ENCODE data around the gene SNPH. TPM values are rescaled to one million over a fixed set of nuclear protein-coding genes. Genes with fewer than 3 reads are reported as not detected.

The SNPH gene
- total RNA-seq, 4 donors from 2014 or later: 9.6 to 29.5 (median 17.3) TPM

DNA sequence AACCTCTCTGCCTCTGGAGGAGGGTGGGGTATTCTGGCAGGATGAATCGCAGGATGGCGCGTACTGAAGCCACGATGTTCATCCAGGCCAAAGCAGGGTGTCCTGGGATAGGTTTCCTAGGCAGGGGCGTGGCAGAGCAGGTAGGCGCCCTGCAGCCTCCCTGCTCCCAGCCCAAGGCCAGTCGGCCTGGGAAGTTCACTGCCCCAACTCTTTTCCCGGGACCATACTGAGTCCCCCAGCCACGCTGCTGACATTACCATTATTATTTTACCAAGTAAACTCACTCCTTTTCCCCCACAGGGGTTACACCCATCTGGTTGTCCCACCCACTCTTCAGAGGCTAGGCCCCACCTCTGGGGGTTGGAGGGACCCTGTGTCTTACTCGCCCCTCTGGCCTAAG, 41.1 kb downstream of the SNPH start:
- no peak for DNase-seq (ENCODE audit: extremely low spot score)

DNA sequence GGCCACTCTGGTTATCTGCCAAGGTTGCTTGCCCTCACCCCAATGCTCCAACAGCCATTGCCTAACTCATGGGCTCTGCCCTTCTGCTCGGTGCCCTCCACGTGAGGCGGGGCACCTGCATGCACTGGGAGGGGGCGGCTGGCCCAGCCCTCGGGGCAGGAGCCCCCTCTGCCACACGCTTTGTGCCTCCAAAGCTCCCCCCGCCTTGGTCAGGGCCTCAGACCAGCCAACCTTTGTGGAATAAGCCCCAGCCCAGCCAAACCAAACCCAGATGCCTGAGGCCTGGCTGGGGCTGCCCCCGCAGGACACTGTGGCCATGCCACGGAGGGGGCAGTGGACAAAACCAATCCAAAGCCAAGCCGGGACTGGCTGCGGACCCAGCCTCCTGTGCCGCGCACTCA, 41.5 kb downstream of the SNPH start:
- Histone ChIP-seq H3K27ac (replicated peaks in 1 of 4) (no peak overlapping the region), H3K4me3 (no peak overlapping the region), H3K36me3 (peaks cover 0 to 54% (median 27%) of the 10 kb centered on the region in 4 donors), H3K4me1 (no peaks in the 10 kb centered on the region), H3K27me3 (no peaks in the 10 kb centered on the region), H3K9me3 (no peaks in the 10 kb centered on the region)
- DNase-seq (ENCODE audit: extremely low spot score): no peak
- 80% methylated on average over 1 of the region's 13 CpGs for WGBS
- TF ChIP-seq POLR2AphosphoS5 (IDR thresholded peaks at IDR 0.05) (no peak), POLR2A (IDR thresholded peaks at IDR 0.05; ENCODE audit: low read depth) (no peak), EP300 (IDR thresholded peaks at IDR 0.05) (no peak)
- TF ChIP-seq, protein P1, sequence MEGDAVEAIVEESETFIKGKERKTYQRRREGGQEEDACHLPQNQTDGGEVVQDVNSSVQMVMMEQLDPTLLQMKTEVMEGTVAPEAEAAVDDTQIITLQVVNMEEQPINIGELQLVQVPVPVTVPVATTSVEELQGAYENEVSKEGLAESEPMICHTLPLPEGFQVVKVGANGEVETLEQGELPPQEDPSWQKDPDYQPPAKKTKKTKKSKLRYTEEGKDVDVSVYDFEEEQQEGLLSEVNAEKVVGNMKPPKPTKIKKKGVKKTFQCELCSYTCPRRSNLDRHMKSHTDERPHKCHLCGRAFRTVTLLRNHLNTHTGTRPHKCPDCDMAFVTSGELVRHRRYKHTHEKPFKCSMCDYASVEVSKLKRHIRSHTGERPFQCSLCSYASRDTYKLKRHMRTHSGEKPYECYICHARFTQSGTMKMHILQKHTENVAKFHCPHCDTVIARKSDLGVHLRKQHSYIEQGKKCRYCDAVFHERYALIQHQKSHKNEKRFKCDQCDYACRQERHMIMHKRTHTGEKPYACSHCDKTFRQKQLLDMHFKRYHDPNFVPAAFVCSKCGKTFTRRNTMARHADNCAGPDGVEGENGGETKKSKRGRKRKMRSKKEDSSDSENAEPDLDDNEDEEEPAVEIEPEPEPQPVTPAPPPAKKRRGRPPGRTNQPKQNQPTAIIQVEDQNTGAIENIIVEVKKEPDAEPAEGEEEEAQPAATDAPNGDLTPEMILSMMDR (IDR thresholded peaks at IDR 0.05): no peak
- intact Hi-C loops (cut with DNase I): no loop called here

More for the DNA sequence above, 41.1 kb downstream of the SNPH start:
- TF ChIP-seq, protein P1 (IDR thresholded peaks at IDR 0.05): no peak
- TF ChIP-seq POLR2AphosphoS5 (IDR thresholded peaks at IDR 0.05): no peak
- TF ChIP-seq EP300 (IDR thresholded peaks at IDR 0.05): no peak
- no peak for TF ChIP-seq POLR2A (IDR thresholded peaks at IDR 0.05; ENCODE audit: low read depth)
- Histone ChIP-seq H3K4me3 (no peak overlapping the region), H3K9me3 (no peaks in the 10 kb centered on the region), H3K27me3 (no peaks in the 10 kb centered on the region), H3K27ac (replicated peaks in 1 of 4) (no peak overlapping the region), H3K36me3 (peaks cover 0 to 54% (median 27%) of the 10 kb centered on the region in 4 donors), H3K4me1 (no peaks in the 10 kb centered on the region)
- 91% methylated on average over 10 of the region's 10 CpGs for WGBS
- intact Hi-C loops (cut with DNase I): no loop called here

DNA sequence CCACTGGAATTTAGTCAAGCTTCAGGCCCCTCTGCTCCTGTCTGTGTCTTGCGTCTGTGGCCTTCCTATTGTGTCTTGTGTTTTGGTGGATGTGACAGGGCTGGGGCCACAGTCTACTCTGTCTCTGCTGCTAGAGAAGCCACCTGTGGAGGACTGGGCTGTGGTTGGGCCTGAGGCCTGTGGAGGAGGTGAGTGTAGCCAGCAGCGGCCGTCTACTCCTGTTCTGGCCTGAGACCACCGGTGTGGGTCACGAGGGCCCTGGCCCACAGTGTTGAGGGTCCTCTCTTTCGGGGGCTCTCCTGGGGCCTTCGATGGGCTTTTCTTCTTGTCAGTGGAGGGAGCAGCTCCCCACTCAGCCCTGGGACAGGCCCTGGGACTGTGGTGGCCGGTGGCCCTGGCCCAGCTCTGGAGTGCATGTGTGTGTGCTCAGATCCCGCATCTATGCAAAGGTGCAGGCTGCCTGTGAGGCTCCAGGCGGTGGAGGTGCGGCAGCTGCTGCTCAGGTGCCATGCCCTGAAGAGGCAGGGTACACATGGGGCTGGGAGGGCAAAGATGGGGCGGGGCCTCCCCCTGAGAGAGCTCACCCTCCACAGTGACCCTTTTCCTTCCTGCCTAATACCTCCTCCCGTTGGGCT, 42.1 kb downstream of the SNPH start:
- peaks cover 0 to 48% (median 27%) of the 10 kb centered on the region in 4 donors for H3K36me3 ChIP-seq
- intact Hi-C loops (cut with DNase I): no loop called here
- no peaks in the 10 kb centered on the region for H3K9me3 ChIP-seq
- no peak overlapping the region for H3K4me3 ChIP-seq
- no peaks in the 10 kb centered on the region for H3K27me3 ChIP-seq
- no peak for TF ChIP-seq POLR2AphosphoS5 (IDR thresholded peaks at IDR 0.05)
- H3K4me1 ChIP-seq: peaks cover 1 to 4% (median 3%) of the 10 kb centered on the region in 4 donors
- no peak for DNase-seq (ENCODE audit: extremely low spot score)
- H3K27ac ChIP-seq (replicated peaks in 1 of 4): no peak overlapping the region
- 92% methylated on average over 9 of the region's 13 CpGs for WGBS

DNA sequence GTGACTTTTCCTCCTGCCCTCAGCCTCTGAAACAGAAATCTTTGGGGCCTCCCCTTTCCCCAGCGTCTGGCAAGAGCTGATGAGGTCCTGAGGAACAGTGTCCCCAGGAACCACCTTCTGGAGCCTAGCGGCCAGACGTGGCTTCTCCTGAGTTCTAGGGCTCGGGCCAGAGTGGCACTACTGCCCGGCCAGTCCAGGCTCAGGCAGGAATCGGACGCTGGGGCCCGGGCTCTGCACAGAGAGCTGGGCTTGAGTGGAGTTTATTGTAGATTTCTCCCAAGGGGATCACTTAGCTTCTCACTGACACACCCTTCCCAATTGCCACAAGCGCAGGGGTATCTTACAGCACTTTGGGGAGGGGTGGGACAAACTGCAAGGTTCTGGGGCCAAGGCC, 42.6 kb downstream of the SNPH start:
- intact Hi-C loops (cut with DNase I): no loop called here
- no peak for DNase-seq (ENCODE audit: extremely low spot score)
- peaks cover 6 to 9% (median 8%) of the 10 kb centered on the region in 4 donors for H3K4me1 ChIP-seq
- H3K27me3 ChIP-seq: no peaks in the 10 kb centered on the region
- TF ChIP-seq EP300 (IDR thresholded peaks at IDR 0.05): no peak
- no peaks in the 10 kb centered on the region for H3K9me3 ChIP-seq
- H3K27ac ChIP-seq (replicated peaks in 1 of 4): no peak overlapping the region
- 87% methylated on average over 4 of the region's 9 CpGs for WGBS
- H3K4me3 ChIP-seq: no peak overlapping the region
- H3K36me3 ChIP-seq: peaks cover 0 to 42% (median 25%) of the 10 kb centered on the region in 4 donors

DNA sequence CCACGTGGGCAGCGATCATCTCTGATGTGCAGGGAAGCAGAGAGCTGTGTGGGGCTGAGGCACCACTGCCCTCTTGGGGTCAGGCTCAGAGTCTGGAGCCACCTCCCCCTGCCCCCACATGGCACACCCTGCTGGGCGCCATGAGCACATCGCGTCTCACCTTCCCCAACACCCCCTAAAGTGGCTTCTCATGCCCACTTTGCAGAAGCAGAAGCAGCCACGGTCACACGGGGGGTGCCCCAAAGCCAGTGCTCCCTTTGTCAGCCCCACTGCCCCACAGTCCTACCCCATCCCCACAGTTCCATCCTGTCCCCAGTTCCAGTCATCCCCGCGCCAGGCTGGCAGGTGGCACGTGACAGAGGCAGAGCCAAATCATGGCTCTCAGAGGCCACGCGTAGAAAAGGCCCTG, 43.3 kb downstream of the SNPH start:
- DNase-seq (ENCODE audit: extremely low spot score): no peak
- H3K4me3 ChIP-seq: no peak overlapping the region
- intact Hi-C loops (cut with DNase I): no loop called here
- H3K27me3 ChIP-seq: no peaks in the 10 kb centered on the region
- no peak overlapping the region for H3K27ac ChIP-seq (replicated peaks in 1 of 4)
- peaks cover 0 to 35% (median 25%) of the 10 kb centered on the region in 4 donors for H3K36me3 ChIP-seq
- TF ChIP-seq EP300 (IDR thresholded peaks at IDR 0.05) (no peak), POLR2AphosphoS5 (IDR thresholded peaks at IDR 0.05) (no peak), POLR2A (IDR thresholded peaks at IDR 0.05; ENCODE audit: low read depth) (no peak)
- TF ChIP-seq, protein P1 (IDR thresholded peaks at IDR 0.05): no peak
- peaks cover 11 to 13% (median 12%) of the 10 kb centered on the region in 4 donors for H3K4me1 ChIP-seq
- H3K9me3 ChIP-seq: no peaks in the 10 kb centered on the region
- 73% methylated on average over 12 of the region's 12 CpGs for WGBS

DNA sequence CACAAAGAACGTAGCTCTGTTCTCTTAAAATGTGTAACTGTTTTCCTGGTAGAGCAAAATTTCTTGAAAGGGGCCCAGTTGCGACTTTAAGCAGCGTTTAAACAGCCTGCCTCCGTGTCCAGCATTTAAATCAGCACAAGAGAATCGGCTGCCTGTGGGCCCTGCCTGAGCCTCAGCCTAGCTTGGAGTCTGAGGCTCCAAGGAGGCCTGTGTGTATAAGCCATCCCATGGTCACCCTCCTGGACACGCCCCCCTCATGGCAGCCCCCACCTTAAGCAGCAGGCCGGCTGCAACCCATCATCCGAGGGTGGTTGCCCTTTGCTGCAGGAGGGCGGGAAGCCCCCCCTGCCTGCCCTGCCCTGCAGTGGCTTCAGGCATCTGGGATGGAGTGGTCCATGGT, 44.0 kb downstream of the SNPH start:
- DNase-seq (ENCODE audit: extremely low spot score): no peak
- Histone ChIP-seq H3K9me3 (no peaks in the 10 kb centered on the region), H3K36me3 (peaks cover 0 to 29% (median 20%) of the 10 kb centered on the region in 4 donors), H3K4me1 (peaks cover 11 to 13% (median 12%) of the 10 kb centered on the region in 4 donors), H3K27ac (replicated peaks in 1 of 4) (no peak overlapping the region), H3K4me3 (no peak overlapping the region), H3K27me3 (no peaks in the 10 kb centered on the region)
- 70% methylated on average over 8 of the region's 9 CpGs for WGBS
- TF ChIP-seq POLR2A (IDR thresholded peaks at IDR 0.05; ENCODE audit: low read depth): no peak
- TF ChIP-seq, protein P1 (IDR thresholded peaks at IDR 0.05): no peak
- no peak for TF ChIP-seq POLR2AphosphoS5 (IDR thresholded peaks at IDR 0.05)
- TF ChIP-seq EP300 (IDR thresholded peaks at IDR 0.05): no peak
- intact Hi-C loops (cut with DNase I): no loop called here

Measured in esophagus muscularis mucosa (tissue), 4 donors.